Measurements from ENCODE around the gene NUDT14.

The NUDT14 gene

DNA sequence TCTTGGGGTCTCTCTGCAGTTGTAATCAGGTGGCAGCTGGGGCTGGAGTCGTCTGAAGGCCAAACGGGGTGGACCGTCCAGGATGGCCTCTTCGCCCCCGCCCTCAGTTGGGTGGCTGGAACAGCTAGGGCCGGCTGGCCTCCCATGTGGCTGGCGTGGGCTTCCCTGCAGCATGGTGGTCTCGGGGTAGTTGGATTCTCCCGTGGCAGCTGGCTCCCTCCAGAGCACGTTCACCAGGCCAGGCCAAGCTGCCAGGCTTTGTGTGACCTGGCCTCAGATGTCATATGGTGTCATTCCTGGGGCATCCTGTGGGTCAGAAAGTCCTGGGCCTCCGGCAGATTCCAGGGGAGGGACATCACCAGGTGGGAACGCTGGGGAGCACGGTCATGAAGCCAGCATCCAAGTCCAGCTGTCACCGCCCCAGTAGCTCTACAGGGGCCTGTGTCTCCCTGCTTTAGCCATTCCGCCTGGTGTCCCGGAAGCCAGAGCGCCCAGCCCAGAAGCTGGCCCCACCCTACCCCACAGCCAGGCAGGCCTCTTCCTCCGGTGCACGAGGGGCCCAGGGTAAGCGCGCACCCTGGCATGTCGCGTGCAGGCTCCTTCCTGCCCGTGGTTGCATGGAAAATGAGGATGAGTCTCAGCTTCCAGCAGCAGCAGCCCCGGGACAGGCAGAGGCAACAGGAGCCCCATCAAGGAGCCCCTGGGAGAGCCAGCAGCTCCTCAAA is 1.3 kb upstream of the NUDT14 start:
- DNase-seq (ENCODE audit: low spot score in 2 of 2), result no peak
- H3K4me1 Mint-ChIP-seq, result peaks cover 12% of the 10 kb centered on the region
- no peak for ATAC-seq (ENCODE audit: low read depth)
- H3K9me3 Mint-ChIP-seq, result no peaks in the 10 kb centered on the region
- no peaks in the 10 kb centered on the region for H3K36me3 Mint-ChIP-seq
- H3K27ac Mint-ChIP-seq, result no peak overlapping the region
- peak overlapping the region; percentile 41 for H3K4me3 Mint-ChIP-seq
- H3K27me3 Mint-ChIP-seq, result peaks cover 16% of the 10 kb centered on the region

DNA sequence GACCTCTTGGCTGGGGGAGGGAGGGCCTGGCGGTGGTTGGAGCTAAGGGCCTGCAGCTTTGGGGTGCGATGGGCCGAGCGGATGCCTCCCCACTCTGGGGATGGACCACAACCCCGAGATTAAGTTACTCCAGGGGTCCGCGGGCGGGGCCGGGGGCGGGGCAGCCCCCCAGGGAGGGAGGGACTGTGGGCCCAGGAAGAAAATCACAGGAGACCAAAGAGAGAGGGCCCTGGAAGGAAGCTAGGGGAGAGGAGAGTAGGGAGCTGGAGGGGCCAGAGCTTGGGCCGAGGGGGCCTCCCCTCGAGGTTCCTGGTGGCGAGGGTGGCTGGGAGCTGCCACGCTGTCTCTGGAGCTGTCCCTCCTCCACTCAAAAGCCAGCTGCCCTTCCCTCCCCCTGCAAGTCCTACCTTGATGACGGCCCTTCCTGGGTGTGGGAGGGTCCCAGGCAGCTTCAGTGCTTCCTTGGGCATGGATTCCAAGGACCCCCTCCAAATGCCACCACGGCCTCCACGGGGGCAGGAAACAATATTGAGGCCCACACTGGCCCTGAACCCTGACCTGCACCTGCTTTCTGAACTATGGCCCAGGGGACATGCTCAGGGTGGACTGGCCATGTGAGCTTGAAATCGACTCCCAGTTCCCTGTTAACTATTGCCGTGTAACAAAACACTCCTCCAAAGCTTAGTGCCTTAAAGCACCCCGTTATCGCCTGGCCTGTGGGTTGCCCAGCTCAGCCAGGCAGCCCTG is 610 bp upstream of the NUDT14 start:
- H3K27me3 Mint-ChIP-seq, result peaks cover 16% of the 10 kb centered on the region
- H3K36me3 Mint-ChIP-seq, result no peaks in the 10 kb centered on the region
- no peaks in the 10 kb centered on the region for H3K9me3 Mint-ChIP-seq
- H3K4me1 Mint-ChIP-seq, result peaks cover 12% of the 10 kb centered on the region
- no peak for ATAC-seq (ENCODE audit: low read depth)
- DNase-seq (ENCODE audit: low spot score in 2 of 2), result no peak
- peak overlapping the region; percentile 41 for H3K4me3 Mint-ChIP-seq
- H3K27ac Mint-ChIP-seq, result no peak overlapping the region

DNA sequence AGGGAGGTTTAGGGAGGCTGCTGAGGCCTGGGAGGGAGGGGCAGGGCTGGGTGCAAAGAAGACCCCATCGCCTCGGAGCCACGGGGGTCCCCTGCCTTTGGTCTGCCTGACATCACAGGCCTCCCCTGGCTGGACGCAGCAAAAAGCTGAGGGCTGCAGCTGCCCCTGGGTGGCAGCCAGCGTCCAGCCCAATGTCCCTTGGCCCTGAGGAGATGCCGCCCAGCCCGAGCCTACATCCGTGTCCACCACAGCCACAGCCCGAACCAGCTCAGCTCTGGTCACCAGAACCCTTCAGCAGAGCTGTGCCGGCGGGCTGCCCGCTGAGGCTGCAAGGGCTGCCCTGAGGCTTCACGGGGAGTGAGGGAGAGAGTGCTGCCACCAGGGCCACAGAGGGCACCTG is 1.9 kb downstream of the NUDT14 start:
- Mint-ChIP-seq H3K4me3 (no peak overlapping the region), H3K27me3 (peaks cover 5% of the 10 kb centered on the region), H3K36me3 (no peaks in the 10 kb centered on the region), H3K9me3 (no peaks in the 10 kb centered on the region), H3K4me1 (peaks cover 7% of the 10 kb centered on the region), H3K27ac (no peak overlapping the region)
- no peak for DNase-seq (ENCODE audit: low spot score in 2 of 2)
- ATAC-seq (ENCODE audit: low read depth), result no peak

DNA sequence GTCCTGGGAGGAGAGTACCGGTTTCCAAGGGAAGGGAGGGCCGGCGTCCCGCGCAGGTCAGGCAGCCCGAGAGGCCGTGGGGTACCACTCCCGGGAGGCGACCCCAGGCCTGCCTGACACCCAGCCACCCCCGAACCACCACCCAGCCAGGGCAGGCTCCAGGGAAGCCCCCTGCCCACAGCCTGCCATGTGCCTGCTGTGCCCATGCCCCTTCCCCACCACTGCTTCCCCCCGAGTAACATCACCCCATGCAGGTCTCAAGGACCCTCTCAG is 2.3 kb downstream of the NUDT14 start:
- Mint-ChIP-seq H3K4me1 (peaks cover 9% of the 10 kb centered on the region), H3K9me3 (no peaks in the 10 kb centered on the region), H3K4me3 (no peak overlapping the region), H3K27me3 (peaks cover 4% of the 10 kb centered on the region), H3K36me3 (no peaks in the 10 kb centered on the region), H3K27ac (no peak overlapping the region)
- ATAC-seq (ENCODE audit: low read depth), result no peak
- no peak for DNase-seq (ENCODE audit: low spot score in 2 of 2)

DNA sequence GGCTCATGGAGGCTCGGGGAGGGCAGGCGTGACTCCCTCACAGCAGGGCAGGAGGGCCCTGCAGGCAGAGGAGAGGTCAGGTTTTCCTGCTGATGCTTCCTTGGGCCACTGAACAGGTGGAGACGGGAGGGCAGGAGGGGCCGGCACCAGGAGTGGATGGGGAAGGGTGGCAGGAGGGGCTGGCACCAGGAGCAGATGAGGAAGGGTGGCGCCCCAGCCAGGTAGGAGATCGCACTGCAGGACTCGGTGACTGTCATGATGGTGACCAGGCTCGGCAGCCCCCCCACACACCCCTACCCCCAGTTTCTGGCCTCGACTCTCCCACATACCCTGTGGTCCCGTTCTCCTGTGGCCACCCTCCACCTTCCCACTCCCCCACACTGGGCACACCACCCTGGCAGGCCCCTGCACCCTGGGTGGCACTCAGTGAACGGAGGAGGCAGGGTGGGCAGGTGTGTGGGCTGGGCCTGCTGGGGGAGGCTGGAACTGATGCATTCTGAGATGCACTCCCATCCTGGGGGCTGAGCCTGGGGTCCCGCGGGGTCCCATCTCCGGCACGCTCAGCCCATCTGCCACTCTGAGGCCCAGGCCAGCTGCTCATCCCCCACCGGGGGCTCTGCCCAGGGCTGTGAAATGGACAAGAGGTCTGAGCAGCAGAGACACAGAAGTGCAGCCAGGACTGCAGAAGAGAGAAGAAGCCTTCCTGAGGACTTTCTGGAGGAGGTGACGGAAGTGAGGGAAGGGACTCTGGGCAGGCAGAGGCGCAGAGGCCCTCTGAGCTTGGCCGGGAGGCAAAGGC is 2.8 kb downstream of the NUDT14 start:
- Mint-ChIP-seq H3K9me3 (no peaks in the 10 kb centered on the region), H3K4me3 (no peak overlapping the region)

DNA sequence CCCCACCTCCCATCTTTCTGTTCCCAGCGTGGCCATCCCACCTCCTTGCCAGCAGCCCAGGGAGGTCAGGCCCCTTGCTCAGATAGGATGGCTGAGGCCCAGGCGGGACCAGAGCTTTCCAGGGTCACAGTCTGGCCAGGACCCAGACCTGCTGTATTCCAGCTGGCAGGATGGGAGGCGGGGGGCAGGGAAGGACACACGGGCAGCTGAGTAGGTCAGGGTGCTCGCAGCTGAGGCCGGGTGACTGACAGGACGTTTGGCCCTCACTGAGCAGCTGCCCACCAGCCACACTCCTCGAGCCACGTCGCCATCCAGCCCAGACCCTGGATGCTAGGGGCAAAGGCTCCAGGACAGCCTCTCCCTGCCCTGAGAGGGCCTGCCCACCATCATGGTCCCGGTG is 4.0 kb downstream of the NUDT14 start:
- H3K27ac Mint-ChIP-seq, result no peak overlapping the region
- peaks cover 9% of the 10 kb centered on the region for H3K4me1 Mint-ChIP-seq
- H3K36me3 Mint-ChIP-seq, result no peaks in the 10 kb centered on the region

More for the DNA sequence above, 2.8 kb downstream of the NUDT14 start:
- ATAC-seq (ENCODE audit: low read depth) (no peak), DNase-seq (ENCODE audit: low spot score in 2 of 2) (no peak)
- H3K4me1 Mint-ChIP-seq, result peaks cover 9% of the 10 kb centered on the region
- H3K27me3 Mint-ChIP-seq, result peaks cover 1% of the 10 kb centered on the region
- no peaks in the 10 kb centered on the region for H3K36me3 Mint-ChIP-seq
- no peak overlapping the region for H3K27ac Mint-ChIP-seq

DNA sequence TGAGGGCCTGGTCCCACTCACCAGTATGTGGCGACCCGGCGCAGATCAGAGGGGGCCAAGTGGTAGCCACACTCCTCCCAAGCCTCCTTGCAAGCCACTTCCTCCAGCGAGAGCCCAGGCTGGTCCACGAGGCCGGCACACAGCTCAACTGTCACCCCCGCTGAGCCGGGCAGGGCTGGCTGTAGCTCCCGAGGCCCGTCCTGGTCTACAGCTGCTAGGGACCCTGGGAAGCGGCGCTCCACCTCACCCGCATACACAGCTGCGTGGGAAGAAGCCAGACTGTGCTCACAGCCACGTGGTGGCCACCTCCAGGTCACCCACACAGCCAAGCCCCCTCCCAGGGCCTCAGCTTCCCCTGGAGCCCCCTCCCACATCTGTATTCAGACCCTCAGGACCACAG is 4.6 kb downstream of the NUDT14 start:
- no peaks in the 10 kb centered on the region for H3K36me3 Mint-ChIP-seq
- no peaks in the 10 kb centered on the region for H3K9me3 Mint-ChIP-seq
- ATAC-seq (ENCODE audit: low read depth) (no peak), DNase-seq (ENCODE audit: low spot score in 2 of 2) (no peak)
- no peak overlapping the region for H3K27ac Mint-ChIP-seq
- H3K27me3 Mint-ChIP-seq, result peaks cover 3% of the 10 kb centered on the region
- H3K4me1 Mint-ChIP-seq, result peaks cover 12% of the 10 kb centered on the region
- no peak overlapping the region for H3K4me3 Mint-ChIP-seq

More for the DNA sequence above, 4.0 kb downstream of the NUDT14 start:
- ATAC-seq (ENCODE audit: low read depth) (no peak), DNase-seq (ENCODE audit: low spot score in 2 of 2) (no peak)
- Mint-ChIP-seq H3K4me3 (no peak overlapping the region), H3K9me3 (no peaks in the 10 kb centered on the region), H3K27me3 (no peaks in the 10 kb centered on the region)

DNA sequence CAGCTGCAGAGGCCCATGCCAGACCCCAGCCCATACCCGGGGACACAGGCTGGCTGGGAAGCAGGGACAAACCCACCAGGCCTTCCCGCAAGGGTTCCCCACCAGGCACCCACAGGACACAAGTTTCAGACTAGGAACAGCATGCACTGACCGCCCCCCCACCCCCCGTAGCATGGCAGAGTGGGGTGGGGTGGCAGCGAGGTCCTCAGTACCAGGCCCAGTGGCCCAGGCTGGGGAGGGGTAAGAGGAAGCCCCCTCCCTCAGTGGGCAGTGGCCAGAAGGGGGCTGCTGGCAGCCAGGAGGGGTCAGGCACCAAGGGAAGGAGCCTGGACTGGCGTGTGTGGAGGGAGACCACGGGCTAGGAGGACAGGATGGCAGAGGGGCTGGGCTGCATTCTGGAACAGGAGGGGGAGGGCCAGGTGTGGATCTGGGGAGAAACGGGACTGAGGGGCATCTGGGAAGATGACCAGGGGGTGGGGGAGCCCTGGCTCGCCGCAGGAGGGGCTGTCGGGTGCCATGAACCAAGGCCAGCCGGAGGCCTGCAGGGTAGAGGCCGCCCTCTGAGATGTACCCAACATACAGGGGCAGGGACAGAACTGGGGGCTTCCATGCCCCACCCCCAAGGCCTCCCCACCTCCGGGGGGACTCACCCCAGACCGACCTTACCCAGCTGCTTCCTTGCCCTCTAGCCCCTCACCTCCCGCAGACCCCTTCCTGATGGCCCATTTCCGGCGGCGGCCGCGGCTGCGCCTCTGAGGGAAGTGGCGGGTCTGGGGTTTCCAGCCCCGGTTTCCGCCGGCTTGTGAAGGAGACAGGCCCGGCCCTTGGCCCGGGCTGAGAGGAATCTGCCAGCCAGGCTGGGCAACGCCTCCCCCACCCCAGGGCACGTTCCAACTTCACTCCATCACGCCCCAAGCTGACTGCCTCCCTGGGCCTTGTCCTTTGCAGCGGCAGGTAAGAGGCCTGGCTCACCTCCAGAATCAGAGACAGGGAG is 6.9 kb downstream of the NUDT14 start:
- Mint-ChIP-seq H3K9me3 (no peaks in the 10 kb centered on the region), H3K4me3 (no peak overlapping the region), H3K27ac (no peak overlapping the region), H3K27me3 (peaks cover 7% of the 10 kb centered on the region), H3K36me3 (no peaks in the 10 kb centered on the region), H3K4me1 (peaks cover 11% of the 10 kb centered on the region)
- ATAC-seq (ENCODE audit: low read depth) (peak; percentile 75), DNase-seq (ENCODE audit: low spot score in 2 of 2) (no peak)

DNA sequence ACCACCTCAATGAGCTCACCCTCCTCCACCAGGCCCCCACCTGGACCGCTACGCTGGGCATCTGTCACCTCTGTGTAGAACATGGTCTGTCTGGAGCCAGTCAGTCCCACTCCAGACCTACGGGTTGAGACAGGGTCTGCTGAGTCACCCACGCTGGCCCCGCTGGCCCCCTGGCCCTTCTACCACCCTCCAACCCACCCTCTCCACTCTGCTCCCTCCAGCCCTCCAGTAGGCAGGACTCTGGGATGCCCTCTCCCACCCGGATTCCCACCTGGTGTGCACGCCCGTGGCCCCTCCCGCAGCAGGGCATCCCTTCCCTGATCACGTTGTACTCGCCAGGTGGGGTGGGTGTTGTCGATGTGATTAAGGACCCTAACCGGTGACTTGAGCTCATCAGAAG is 8.0 kb downstream of the NUDT14 start:
- no peaks in the 10 kb centered on the region for H3K9me3 Mint-ChIP-seq
- H3K27ac Mint-ChIP-seq, result no peak overlapping the region
- no peak overlapping the region for H3K4me3 Mint-ChIP-seq
- no peak for ATAC-seq (ENCODE audit: low read depth)
- no peaks in the 10 kb centered on the region for H3K36me3 Mint-ChIP-seq
- H3K27me3 Mint-ChIP-seq, result peaks cover 8% of the 10 kb centered on the region
- DNase-seq (ENCODE audit: low spot score in 2 of 2), result no peak
- peaks cover 11% of the 10 kb centered on the region for H3K4me1 Mint-ChIP-seq

DNA sequence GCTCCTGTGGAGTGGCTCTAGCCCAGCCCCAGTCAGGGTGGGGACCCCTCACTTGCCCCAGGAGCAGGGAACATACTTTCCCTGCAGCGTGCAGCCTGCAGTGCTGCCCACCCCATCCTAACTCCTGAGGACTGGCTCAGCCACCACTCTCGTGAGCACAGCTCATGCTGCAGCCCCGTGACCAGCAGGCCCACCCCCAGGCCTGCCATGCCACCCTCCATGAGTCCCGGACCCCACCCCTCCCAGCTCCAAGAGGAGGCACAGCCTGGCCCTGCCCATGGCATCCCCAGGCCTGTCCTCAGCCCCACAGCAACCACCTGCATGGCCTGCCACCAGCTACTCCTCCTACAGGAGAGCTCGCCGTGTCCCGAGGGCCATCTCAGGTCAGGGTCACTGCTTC is 8.6 kb downstream of the NUDT14 start:
- peaks cover 8% of the 10 kb centered on the region for H3K27me3 Mint-ChIP-seq
- no peak for ATAC-seq (ENCODE audit: low read depth)
- no peak overlapping the region for H3K4me3 Mint-ChIP-seq
- H3K9me3 Mint-ChIP-seq, result no peaks in the 10 kb centered on the region
- DNase-seq (ENCODE audit: low spot score in 2 of 2), result no peak
- H3K4me1 Mint-ChIP-seq, result peaks cover 11% of the 10 kb centered on the region
- H3K27ac Mint-ChIP-seq, result no peak overlapping the region
- no peaks in the 10 kb centered on the region for H3K36me3 Mint-ChIP-seq

DNA sequence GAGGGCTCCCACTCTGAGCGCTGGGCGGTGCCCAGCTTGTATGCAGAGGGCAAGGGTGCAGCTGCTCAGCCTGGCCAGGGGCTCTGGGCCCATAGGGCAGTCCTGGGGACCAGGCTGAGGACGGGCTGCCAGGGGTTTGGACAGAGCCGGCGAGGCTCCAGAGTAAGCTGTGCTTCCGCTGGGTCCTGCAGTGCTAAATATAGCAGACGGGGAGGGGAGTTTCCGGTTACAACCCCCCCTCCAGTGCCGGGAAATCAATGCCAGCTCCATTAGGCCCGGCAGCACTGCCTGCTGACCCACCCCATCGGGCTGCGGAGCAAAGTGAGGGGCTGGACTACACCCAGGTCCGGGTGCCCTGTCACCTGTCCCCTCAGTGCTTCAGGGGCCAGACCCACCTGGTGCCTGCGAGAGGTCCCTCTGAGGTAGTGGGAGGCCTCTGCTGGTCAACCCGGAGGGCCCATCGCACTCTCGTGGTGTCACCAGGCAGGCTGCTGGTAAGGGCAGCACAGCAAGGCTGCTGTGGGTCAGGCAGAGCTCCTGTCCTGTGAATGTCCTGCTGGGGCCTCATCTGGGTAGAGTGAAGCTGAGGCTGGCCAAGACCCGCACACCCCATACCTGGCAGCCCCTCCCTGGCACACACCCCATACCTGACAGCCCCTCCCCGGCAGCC is 10.0 kb downstream of the NUDT14 start:
- H3K27me3 Mint-ChIP-seq, result peaks cover 8% of the 10 kb centered on the region
- H3K36me3 Mint-ChIP-seq, result no peaks in the 10 kb centered on the region
- H3K9me3 Mint-ChIP-seq, result no peaks in the 10 kb centered on the region
- H3K4me1 Mint-ChIP-seq, result peaks cover 11% of the 10 kb centered on the region
- H3K27ac Mint-ChIP-seq, result no peak overlapping the region
- H3K4me3 Mint-ChIP-seq, result no peak overlapping the region
- ATAC-seq (ENCODE audit: low read depth) (no peak), DNase-seq (ENCODE audit: low spot score in 2 of 2) (no peak)

DNA sequence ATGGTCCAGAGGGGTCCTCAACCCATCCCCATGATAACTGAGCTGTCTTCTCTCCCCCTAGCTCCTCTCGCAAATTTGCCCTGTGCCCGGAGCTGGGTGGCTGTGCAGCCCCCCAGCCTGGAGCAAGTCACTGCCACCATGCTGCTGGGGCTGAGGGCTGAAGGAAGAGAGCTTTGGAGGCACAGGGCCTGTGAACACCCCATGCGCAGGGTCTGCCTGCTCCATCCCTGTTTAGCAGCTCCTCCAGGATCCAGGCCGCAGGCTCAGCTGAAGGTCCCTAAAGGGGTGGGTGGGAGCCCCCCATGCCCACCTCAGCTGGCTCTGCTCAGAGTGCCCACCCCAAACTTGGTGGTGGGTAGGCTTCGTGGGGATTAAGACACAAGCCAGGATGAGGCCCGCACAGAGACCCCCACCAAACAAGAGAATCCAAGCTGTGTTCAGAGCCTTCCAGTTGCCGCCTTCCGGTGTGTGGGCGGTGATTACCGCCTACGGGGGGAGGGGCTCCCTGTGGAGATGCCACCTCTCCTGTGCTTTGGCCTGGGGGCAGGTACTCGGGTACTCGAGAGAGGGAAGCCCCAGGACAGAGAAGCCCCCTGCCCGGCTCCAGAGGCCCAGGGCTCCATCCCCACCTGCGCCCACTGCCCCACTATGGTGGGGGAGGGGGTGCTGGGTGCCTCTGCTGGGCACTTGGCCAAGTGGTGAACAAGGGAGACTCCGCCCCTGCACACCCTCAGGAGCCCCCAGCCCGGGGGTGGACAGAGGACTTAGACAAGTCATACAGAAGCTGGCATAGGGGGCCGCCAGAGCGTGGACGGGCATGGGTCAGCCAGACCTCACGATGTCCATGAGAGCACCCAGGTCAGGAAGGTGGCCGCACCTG is 11.1 kb downstream of the NUDT14 start:
- ATAC-seq (ENCODE audit: low read depth) (no peak), DNase-seq (ENCODE audit: low spot score in 2 of 2) (no peak)
- Mint-ChIP-seq H3K4me1 (peaks cover 15% of the 10 kb centered on the region), H3K36me3 (no peaks in the 10 kb centered on the region), H3K4me3 (peak overlapping the region; percentile 80), H3K27ac (no peak overlapping the region), H3K27me3 (peaks cover 8% of the 10 kb centered on the region), H3K9me3 (no peaks in the 10 kb centered on the region)
